A375 (cell line): ENCODE data around the gene MAMDC2. TPM values are rescaled to one million over a fixed set of nuclear protein-coding genes. Genes with fewer than 3 reads are reported as not detected.

Source experiments
- small RNA-seq: library from RNA; depleted of rRNA; stranded (forward); fragments of <200 nt; gene quantifications from one replicate; pipeline ENCODE3, GENCODE V24; 2014
- total RNA-seq: library from RNA; depleted of rRNA; stranded (reverse); fragments of >200 nt; shearing (Covaris generic); gene quantifications from 2 replicates; pipeline ENCODE4 v1.2.3, GENCODE V29; 2014; rRNA removed

Gene MAMDC2, protein sequence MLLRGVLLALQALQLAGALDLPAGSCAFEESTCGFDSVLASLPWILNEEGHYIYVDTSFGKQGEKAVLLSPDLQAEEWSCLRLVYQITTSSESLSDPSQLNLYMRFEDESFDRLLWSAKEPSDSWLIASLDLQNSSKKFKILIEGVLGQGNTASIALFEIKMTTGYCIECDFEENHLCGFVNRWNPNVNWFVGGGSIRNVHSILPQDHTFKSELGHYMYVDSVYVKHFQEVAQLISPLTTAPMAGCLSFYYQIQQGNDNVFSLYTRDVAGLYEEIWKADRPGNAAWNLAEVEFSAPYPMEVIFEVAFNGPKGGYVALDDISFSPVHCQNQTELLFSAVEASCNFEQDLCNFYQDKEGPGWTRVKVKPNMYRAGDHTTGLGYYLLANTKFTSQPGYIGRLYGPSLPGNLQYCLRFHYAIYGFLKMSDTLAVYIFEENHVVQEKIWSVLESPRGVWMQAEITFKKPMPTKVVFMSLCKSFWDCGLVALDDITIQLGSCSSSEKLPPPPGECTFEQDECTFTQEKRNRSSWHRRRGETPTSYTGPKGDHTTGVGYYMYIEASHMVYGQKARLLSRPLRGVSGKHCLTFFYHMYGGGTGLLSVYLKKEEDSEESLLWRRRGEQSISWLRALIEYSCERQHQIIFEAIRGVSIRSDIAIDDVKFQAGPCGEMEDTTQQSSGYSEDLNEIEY
- 0.04 and 0.05 TPM in 2 replicates for total RNA-seq

GRCh38 chr9:70043689-70044489 lies at the start of gene MAMDC2:
MAMDC2 (plus strand) TSS chr9:70043848; CDS start chr9:70044198, 350 bp downstream.

GRCh38 chr9:70258692-70259511 lies 215.3 kb downstream of the MAMDC2 start, which contains the start of gene SMC5:
SMC5 (plus strand) TSS chr9:70258978; CDS start chr9:70259079, 101 bp downstream.

Small RNA genes lying within 50 kb of the gene (small RNA-seq; reads per million reads assigned to genes)
- 8.0 reads per million, percentile 87 among the genes with 10 or more reads in this experiment for gene RNU2-5P

Other genes starting within 250 kb of the MAMDC2 start
- not detected in 2 replicates for gene CFAP95, start 223.0 kb upstream of the MAMDC2 start, total RNA-seq
- gene SMC5, start 215.1 kb downstream of the MAMDC2 start, total RNA-seq: 50.3 and 58.5 TPM in 2 replicates